ENCODE results near the gene CNTN1. TPM values are rescaled to one million over a fixed set of nuclear protein-coding genes. Genes with fewer than 3 reads are reported as not detected.

The CNTN1 gene
- total RNA-seq, 1 experiment from 2014 or later: 6.5 TPM

- Mint-ChIP-seq H3K36me3 (ENCODE audit: insufficient read depth in 1 of 3, low read depth in 3 of 3) (peaks cover 4 to 9% (median 7%) of the 10 kb centered on the region in 3 experiments), H3K27me3 (ENCODE audit: low read depth) (peaks cover 1% of the 10 kb centered on the region; the same call in 1 of the 2 replicates), H3K4me3 (no peak overlapping the region), H3K9me3 (peaks cover 8 to 19% of the 10 kb centered on the region in 2 experiments), H3K4me1 (no peaks in the 10 kb centered on the region), H3K27ac (no peak overlapping the region)
- WGBS (ENCODE audit: extremely low coverage, insufficient read length, low lambda C conversion rate): no CpG with 5 or more reads among the region's 2 CpGs
- Histone ChIP-seq H3K4me2 (ENCODE audit: insufficient read depth, insufficient read length, low read length) (no peak overlapping the region), H2BK20ac (ENCODE audit: low read depth, low read length, poor library complexity, severe bottlenecking) (no peak overlapping the region), H3T11ph (ENCODE audit: low read length) (no peak overlapping the region), H2BK5ac (ENCODE audit: insufficient read length, low read length) (no peak overlapping the region), H3K27ac (ENCODE audit: insufficient read length, low read depth, low read length) (no peak overlapping the region), H3K18ac (ENCODE audit: insufficient read length, low read depth, low read length) (no peak overlapping the region), H3K23me2 (ENCODE audit: insufficient read length, low read depth, low read length, poor library complexity, severe bottlenecking) (no peaks in the 10 kb centered on the region), H2BK120ac (ENCODE audit: low read depth, low read length, poor library complexity, severe bottlenecking) (no peak overlapping the region), H3K4me1 (ENCODE audit: insufficient read depth, low read length) (no peaks in the 10 kb centered on the region), H4K5ac (ENCODE audit: insufficient read length, low read depth, low read length) (no peak overlapping the region), H3K9ac (ENCODE audit: extremely low read depth, insufficient read length, low read length) (no peak overlapping the region), H3K9me3 (ENCODE audit: control insufficient read depth, low read depth, low read length) (no peaks in the 10 kb centered on the region), H4K8ac (replicated peaks; ENCODE audit: insufficient read length, low read depth, low read length) (no peak overlapping the region), H3K23ac (ENCODE audit: insufficient read length, low read depth, low read length) (no peak overlapping the region), H3K79me2 (ENCODE audit: insufficient read depth, low read length) (no peaks in the 10 kb centered on the region), H3K79me1 (ENCODE audit: insufficient read depth, low read depth, low read length, poor library complexity, severe bottlenecking) (no peaks in the 10 kb centered on the region), H4K91ac (ENCODE audit: insufficient read length, low read depth, low read length) (no peak overlapping the region), H4K20me1 (ENCODE audit: control insufficient read depth, insufficient read depth, insufficient read length) (no peaks in the 10 kb centered on the region), H3K14ac (ENCODE audit: insufficient read depth, low read length) (no peak overlapping the region), H3K4ac (ENCODE audit: low read depth, low read length) (no peak overlapping the region), H2BK15ac (ENCODE audit: low read depth, low read length) (no peak overlapping the region), H2AK5ac (ENCODE audit: insufficient read length, low read length) (no peak overlapping the region), H2BK12ac (ENCODE audit: insufficient read length, low read depth, low read length) (no peak overlapping the region), H3K56ac (ENCODE audit: insufficient read length, low read depth, low read length) (no peak overlapping the region), H3K27me3 (ENCODE audit: insufficient read depth, low read length) (no peaks in the 10 kb centered on the region), H2AFZ (ENCODE audit: low read length) (no peak overlapping the region)
- TF ChIP-seq CTCF (conservative IDR thresholded peaks at IDR 0.05): no peak
- DNase-seq: no peak
Measured at GRCh38 chr12:41089438-41089837, 397.2 kb downstream of the CNTN1 start.

All from H9 (cell line).